Measurements from ENCODE around the gene ZNF681.
"Not testable (repeated sequence)": the region's sequence is repeated elsewhere in the genome, so short reads cannot be mapped to it uniquely, and the experiment has no call there.

Gene ZNF681

DNA sequence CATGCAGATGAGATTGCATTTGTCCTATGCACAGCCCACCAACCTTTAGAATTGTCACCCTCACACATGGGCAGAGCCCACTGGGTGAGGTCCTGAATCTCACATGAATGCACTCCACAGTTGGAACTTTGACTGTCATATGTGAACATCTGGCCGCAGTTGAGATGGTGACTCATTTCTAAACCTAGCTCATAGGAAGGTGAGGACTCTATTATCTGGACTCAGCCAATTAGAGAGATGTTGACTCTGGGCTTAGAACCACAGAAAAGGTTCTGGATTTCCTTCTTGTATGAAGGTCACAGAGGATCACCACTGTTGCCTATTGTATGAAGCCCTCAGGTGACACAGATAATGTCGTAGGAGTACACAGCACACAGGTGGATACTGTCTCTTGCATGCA lies 25.6 kb upstream of the ZNF681 start:
- Mint-ChIP-seq H3K36me3 (ENCODE audit: low read depth) (peaks cover 28% of the 10 kb centered on the region), H3K4me3 (no peak overlapping the region), H3K9me3 (peaks cover 68% of the 10 kb centered on the region)

DNA sequence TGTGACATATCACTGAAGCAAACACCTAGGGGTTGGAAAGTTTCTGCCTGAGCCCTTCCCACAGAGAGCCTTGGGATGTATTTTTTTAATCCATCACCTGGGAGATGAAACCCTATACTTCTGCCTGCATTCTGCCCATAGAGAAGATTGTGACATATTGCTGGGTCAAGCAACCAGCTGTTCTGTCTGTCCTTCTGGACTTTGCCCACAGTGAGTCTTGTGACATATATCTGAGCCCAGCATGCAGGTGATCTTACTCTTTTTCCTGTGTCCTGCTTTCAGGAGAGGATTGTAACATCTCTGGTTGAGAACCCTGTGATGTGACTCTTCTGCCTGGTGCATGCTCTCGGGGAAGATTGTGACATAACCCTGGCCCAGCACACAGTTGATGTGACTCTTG lies 24.9 kb upstream of the ZNF681 start:
- H3K9me3 Mint-ChIP-seq: peaks cover 70% of the 10 kb centered on the region
- H3K27me3 Mint-ChIP-seq (ENCODE audit: low read depth): no peaks in the 10 kb centered on the region
- peaks cover 30% of the 10 kb centered on the region for H3K36me3 Mint-ChIP-seq (ENCODE audit: low read depth)
- no peak overlapping the region for H3K27ac Mint-ChIP-seq
- no peaks in the 10 kb centered on the region for H3K4me1 Mint-ChIP-seq (ENCODE audit: low read depth)
- no peak overlapping the region for H3K4me3 Mint-ChIP-seq

More for the DNA sequence above, 25.6 kb upstream of the ZNF681 start:
- Mint-ChIP-seq H3K27me3 (ENCODE audit: low read depth) (no peaks in the 10 kb centered on the region), H3K4me1 (ENCODE audit: low read depth) (no peaks in the 10 kb centered on the region), H3K27ac (no peak overlapping the region)

DNA sequence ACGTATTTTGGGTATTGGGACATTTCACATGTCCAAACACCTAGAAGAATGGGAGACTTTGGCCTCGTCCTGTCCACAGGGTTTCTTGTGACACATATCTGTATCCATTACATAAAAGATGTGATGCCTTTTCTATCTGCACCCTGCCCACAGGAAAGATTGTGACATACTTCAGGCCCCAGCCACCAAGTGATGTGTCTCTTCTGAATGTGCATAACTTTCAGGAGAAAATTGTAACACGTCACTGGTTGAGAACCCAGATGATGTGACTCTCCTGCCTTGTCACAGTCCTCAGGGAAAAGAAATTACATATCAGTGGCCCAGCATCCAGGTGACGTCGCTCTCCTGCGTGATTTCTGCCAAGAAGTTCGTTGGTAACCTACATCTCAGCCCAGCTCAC lies 21.0 kb upstream of the ZNF681 start:
- Mint-ChIP-seq H3K4me1 (ENCODE audit: low read depth) (peaks cover 4% of the 10 kb centered on the region), H3K4me3 (no peak overlapping the region), H3K27me3 (ENCODE audit: low read depth) (no peaks in the 10 kb centered on the region), H3K27ac (no peak overlapping the region), H3K9me3 (peaks cover 57% of the 10 kb centered on the region), H3K36me3 (ENCODE audit: low read depth) (peaks cover 32% of the 10 kb centered on the region)

DNA sequence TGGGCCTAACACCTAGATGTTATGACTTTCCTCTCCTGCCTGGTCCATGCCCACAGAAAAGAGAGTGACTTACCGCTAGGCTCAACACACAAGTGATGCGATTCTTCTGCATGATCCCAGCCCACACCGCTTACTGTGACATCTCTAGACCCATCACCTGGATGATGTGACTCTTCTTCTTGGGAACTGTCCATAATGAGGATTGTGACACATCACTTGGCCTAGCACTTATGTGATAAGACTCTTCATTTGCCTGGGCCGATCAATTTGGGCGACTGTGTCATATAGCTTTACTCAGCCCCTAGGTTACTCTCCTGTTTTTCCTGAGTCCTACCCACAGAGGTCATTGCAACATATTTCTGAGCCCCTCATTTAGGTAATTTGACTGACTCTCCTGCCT lies 19.9 kb upstream of the ZNF681 start:
- no peak overlapping the region for H3K4me3 Mint-ChIP-seq
- peaks cover 4% of the 10 kb centered on the region for H3K4me1 Mint-ChIP-seq (ENCODE audit: low read depth)
- H3K9me3 Mint-ChIP-seq: peaks cover 54% of the 10 kb centered on the region
- H3K36me3 Mint-ChIP-seq (ENCODE audit: low read depth): peaks cover 29% of the 10 kb centered on the region
- H3K27me3 Mint-ChIP-seq (ENCODE audit: low read depth): no peaks in the 10 kb centered on the region
- H3K27ac Mint-ChIP-seq: no peak overlapping the region

DNA sequence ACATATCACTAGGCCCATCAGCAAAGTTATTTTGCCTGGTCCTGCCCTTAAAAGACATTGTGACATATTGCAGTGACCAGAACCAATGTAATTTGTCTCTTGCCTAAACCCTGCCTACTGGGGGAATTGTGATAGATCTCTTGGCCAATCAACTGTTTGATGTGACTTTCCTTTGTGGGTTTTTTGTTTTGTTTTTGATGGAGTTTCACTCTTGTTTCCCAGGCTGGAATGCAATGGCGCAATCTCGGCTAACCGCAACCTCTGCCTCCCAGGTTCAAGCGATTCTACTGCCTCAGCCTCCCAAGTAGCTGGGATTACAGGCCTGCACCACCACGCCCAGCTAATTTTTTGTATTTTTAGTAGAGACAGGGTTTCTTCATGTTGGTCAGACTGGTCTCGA lies 19.3 kb upstream of the ZNF681 start:
- H3K27ac Mint-ChIP-seq; H3K4me3 Mint-ChIP-seq; H3K4me1 Mint-ChIP-seq (ENCODE audit: low read depth); H3K27me3 Mint-ChIP-seq (ENCODE audit: low read depth): not testable (repeated sequence)
- peaks cover 29% of the 10 kb centered on the region for H3K36me3 Mint-ChIP-seq (ENCODE audit: low read depth)
- peaks cover 49% of the 10 kb centered on the region for H3K9me3 Mint-ChIP-seq

DNA sequence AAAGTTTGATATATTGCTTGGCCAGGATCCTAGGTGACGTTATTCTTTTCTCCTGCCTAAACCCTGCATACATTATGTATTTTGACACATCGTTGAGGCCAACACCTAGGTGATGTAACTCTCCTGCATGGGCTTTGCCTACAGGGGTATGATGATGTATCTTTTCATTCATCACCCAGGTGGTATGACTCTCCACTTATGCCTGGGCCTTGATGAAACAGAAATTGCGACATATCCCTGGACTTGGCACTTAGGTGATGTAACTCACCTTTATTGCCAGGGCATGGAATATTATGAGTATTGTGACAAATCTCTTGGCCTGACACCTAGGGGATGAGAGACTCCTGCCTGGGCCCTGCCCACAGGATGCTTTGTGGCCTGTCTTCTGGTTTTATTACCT lies 18.5 kb upstream of the ZNF681 start:
- Mint-ChIP-seq H3K36me3 (ENCODE audit: low read depth) (peaks cover 28% of the 10 kb centered on the region), H3K27me3 (ENCODE audit: low read depth) (no peaks in the 10 kb centered on the region), H3K4me3 (no peak overlapping the region), H3K4me1 (ENCODE audit: low read depth) (peaks cover 4% of the 10 kb centered on the region), H3K27ac (no peak overlapping the region), H3K9me3 (peaks cover 47% of the 10 kb centered on the region)

DNA sequence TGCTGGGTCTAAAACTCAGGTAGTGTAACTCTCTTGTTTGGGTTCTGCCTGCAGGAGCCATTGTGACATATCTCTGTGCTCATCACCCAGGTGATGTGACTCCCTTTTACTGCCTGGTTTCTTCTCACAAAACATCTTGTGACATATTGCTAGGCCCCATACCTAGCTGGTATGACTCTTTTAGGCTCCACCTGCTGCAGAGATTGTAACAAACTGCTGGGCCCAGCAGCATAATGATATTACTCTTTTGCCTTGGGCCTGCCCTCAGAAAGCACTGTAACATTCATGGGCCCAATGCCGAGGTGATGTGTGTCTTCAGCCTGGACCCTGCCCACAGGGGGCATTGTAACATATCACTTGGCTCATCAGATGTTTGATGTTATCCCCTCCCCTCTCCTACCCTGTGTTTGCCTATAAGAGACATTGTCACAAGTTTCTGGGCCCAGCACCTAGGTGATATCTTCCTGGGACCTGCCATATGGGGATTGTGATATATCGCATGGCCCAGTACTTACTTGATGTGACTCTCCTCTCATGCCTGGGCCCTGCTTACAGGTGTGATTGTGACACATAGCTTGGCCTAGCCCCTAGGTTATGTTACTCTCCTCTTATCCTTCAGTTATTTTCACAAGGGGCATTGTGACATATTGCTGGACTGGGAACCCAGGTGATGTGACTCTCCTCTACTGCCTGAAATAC lies 18.0 kb upstream of the ZNF681 start:
- peaks cover 48% of the 10 kb centered on the region for H3K9me3 Mint-ChIP-seq
- no peak overlapping the region for H3K4me3 Mint-ChIP-seq
- H3K27ac Mint-ChIP-seq: no peak overlapping the region
- peaks cover 4% of the 10 kb centered on the region for H3K4me1 Mint-ChIP-seq (ENCODE audit: low read depth)
- H3K27me3 Mint-ChIP-seq (ENCODE audit: low read depth): no peaks in the 10 kb centered on the region
- peaks cover 29% of the 10 kb centered on the region for H3K36me3 Mint-ChIP-seq (ENCODE audit: low read depth)

DNA sequence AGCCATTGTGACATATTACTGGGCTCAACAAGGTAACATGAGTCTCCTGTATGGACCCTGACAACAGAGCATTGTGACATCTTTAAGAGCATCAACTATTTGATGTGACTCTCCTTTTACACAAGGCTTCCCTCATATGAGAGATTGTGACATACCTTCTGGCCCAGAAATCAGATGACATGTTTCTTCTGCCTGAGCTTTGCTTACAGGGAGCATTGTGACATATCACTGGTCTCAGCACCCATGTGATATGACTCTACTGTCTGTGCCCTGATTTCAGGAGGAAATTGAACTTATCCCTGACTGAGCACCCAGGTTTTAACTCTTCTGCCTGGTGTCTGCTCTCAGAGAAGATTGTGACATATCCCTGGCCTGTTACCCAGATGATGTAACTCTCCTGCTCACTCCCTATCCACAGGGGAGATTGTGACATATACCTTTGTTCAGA lies 15.9 kb upstream of the ZNF681 start:
- H3K36me3 Mint-ChIP-seq (ENCODE audit: low read depth): peaks cover 35% of the 10 kb centered on the region
- H3K4me1 Mint-ChIP-seq (ENCODE audit: low read depth): peaks cover 4% of the 10 kb centered on the region
- no peak overlapping the region for H3K27ac Mint-ChIP-seq
- H3K9me3 Mint-ChIP-seq: peaks cover 50% of the 10 kb centered on the region
- H3K4me3 Mint-ChIP-seq: no peak overlapping the region
- no peaks in the 10 kb centered on the region for H3K27me3 Mint-ChIP-seq (ENCODE audit: low read depth)

DNA sequence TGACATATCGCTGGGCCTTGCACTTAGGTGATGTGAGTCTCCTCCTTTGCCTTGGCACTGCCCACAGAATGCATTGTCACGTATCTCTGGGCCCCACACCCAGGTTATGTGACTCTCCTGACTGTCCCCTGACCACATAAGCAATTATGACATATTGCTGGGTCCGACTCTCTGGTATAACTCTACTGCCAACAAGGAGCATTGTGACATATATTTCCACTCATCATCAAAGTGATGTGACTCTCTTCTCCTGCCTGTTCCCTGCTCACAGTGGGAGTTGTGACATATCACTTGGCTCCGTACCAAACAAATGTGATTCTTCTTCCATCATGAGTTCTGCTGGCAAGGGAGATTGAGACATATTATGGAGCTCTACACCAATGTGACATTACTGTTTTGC lies 15.4 kb upstream of the ZNF681 start:
- peaks cover 4% of the 10 kb centered on the region for H3K4me1 Mint-ChIP-seq (ENCODE audit: low read depth)

DNA sequence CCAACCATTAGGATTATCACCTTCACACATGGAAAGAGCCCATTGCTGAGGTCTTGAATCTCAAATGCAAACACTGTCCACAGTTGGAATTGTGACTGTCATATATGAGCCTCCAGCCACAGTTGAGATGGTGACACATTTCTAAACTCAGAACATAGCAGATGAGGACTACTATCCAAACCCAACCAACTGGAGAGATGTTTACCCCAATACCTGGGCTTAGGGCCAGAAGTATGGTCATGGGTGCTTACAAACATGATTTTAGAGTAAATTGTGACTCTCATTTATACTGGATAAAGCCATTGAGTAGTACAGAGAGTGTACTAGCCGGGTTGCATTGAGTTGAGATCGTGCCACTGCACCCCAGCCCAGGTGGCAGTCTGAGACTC lies 14.0 kb upstream of the ZNF681 start:
- Mint-ChIP-seq H3K27ac (no peak overlapping the region), H3K4me1 (ENCODE audit: low read depth) (peaks cover 3% of the 10 kb centered on the region), H3K9me3 (peaks cover 46% of the 10 kb centered on the region), H3K36me3 (ENCODE audit: low read depth) (peaks cover 25% of the 10 kb centered on the region), H3K27me3 (ENCODE audit: low read depth) (no peaks in the 10 kb centered on the region), H3K4me3 (no peak overlapping the region)

More for the DNA sequence above, 15.4 kb upstream of the ZNF681 start:
- H3K9me3 Mint-ChIP-seq: peaks cover 47% of the 10 kb centered on the region
- H3K4me3 Mint-ChIP-seq: no peak overlapping the region
- no peaks in the 10 kb centered on the region for H3K27me3 Mint-ChIP-seq (ENCODE audit: low read depth)
- H3K27ac Mint-ChIP-seq: no peak overlapping the region
- peaks cover 32% of the 10 kb centered on the region for H3K36me3 Mint-ChIP-seq (ENCODE audit: low read depth)

DNA sequence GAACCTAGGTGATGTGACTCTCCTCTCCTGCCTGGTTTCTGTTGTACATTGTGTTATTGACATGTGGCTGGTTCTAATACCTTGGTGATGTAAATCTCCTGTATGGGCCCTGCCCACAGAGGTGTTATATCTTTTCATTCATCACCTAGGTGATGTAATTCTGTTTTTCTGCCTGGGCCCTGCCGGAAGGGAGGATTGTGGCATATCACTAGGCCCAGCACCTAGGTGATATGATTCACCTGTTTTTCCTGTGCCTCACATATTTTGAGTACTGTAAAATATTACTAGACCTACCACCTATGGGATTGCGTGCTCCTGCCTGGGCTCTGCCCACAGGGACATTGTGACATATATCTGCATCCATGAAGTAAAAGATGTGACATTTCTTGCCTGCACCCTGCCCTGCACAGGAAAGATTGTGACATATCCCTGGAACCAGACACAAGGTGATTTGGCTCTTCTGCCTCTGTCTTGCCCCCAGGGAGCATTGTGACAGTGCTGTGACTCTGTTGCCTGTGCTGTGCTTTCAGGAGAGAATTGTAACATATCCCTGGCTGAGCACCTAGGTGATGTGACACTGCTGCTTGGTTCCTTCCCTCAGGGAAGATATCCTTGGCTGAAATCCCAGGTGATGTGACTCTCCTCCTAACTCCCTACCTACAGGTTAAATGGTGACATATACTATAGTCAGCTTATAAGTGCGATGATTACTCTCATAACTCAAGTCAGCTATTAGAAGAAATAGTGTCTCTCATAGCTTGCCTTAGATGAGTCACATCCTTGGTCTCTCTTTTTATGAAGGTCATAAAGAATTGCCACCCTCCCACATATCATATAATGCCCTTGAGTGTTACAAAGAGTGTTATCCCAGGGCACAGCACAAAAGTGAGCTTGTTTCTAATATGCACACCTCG lies 13.3 kb upstream of the ZNF681 start:
- H3K36me3 Mint-ChIP-seq (ENCODE audit: low read depth): peaks cover 23% of the 10 kb centered on the region

DNA sequence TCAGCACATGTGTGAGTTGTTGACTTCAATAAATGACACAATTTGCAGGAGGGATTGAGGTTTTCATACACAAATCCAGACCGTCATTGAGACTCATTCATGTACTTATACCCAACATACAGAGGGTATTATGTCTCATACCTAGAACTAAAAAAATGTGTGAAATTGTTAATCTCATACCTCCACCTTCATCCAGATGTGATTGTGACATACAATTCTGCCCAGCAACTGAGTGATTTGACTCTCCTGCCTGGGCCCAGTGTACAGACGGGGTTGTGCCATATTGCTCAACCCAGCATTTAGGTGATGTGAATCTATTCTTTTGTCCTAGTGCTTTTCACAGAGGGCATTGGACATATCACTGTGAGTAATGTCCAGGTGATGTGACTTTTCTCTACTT lies 12.6 kb upstream of the ZNF681 start:
- Mint-ChIP-seq H3K27ac (no peak overlapping the region), H3K4me1 (ENCODE audit: low read depth) (no peaks in the 10 kb centered on the region)

More for the DNA sequence above, 13.3 kb upstream of the ZNF681 start:
- H3K9me3 Mint-ChIP-seq: peaks cover 42% of the 10 kb centered on the region
- no peak overlapping the region for H3K4me3 Mint-ChIP-seq
- H3K27ac Mint-ChIP-seq: no peak overlapping the region
- H3K4me1 Mint-ChIP-seq (ENCODE audit: low read depth): no peaks in the 10 kb centered on the region
- no peaks in the 10 kb centered on the region for H3K27me3 Mint-ChIP-seq (ENCODE audit: low read depth)

DNA sequence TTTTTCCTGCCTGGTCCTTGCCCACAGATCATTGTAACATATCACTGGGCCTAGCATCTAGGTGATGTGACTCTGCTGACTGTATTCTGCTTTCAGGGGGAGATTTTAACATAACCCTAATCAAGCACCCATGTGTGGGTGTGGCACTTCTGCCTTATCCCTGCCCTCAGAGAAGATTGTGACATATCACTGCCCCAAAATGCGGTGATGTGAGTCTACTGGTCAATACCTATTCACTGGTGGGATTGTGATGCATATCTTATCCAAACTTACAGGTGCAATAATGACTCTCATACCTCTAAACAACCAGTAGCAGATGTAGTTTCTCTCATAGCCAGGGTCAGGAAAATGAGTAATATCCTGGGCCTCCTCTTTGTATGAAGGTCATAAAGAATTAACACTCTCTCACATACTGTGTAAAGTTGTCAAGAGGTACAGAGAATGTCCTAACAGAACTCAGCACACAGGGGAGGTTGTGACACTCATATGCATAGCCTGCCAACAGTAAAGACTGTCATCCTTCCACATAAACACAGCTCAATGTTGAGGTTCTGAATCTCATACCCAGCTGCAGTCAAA lies 12.1 kb upstream of the ZNF681 start:
- peaks cover 34% of the 10 kb centered on the region for H3K9me3 Mint-ChIP-seq
- no peaks in the 10 kb centered on the region for H3K4me1 Mint-ChIP-seq (ENCODE audit: low read depth)
- no peaks in the 10 kb centered on the region for H3K27me3 Mint-ChIP-seq (ENCODE audit: low read depth)
- peaks cover 15% of the 10 kb centered on the region for H3K36me3 Mint-ChIP-seq (ENCODE audit: low read depth)
- H3K27ac Mint-ChIP-seq: no peak overlapping the region
- no peak overlapping the region for H3K4me3 Mint-ChIP-seq

More for the DNA sequence above, 12.6 kb upstream of the ZNF681 start:
- Mint-ChIP-seq H3K4me3 (no peak overlapping the region), H3K9me3 (peaks cover 37% of the 10 kb centered on the region), H3K27me3 (ENCODE audit: low read depth) (no peaks in the 10 kb centered on the region), H3K36me3 (ENCODE audit: low read depth) (peaks cover 18% of the 10 kb centered on the region)

DNA sequence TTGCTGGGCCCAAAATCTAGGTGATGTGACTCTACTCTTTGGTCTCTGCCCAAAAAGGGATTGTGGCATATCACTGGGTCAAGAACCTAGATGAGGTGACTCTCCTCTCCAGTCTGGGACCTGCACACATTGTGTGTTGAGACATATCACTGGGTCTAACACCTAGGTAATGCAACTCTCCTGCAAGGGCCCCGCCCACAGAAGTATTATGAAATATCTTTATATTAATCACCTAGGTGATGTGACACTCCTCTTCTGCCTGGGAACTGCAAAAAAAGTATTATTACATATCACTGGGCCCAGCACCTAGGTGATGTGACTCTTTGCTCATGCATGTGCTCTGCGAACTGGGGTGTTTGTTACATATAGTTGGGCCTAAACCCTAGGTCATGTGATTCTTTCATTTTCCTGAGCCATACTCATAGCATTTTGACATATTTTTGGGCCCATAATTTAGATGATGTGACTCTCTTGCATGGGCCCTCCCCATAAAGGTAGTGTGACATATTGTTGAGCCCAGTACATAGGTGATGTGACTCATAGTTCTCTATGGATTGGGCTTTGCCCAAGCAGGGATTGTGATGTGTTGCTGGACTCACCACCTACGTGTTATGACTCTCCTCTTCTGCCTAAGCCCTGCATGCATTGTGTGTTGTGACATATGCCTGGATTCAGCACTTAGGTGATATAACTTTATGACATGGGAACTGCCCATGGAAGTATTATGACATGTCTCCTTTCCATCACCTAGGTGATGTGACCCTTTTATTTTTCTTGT lies 11.2 kb upstream of the ZNF681 start:
- H3K9me3 Mint-ChIP-seq: peaks cover 41% of the 10 kb centered on the region
- H3K4me1 Mint-ChIP-seq (ENCODE audit: low read depth): no peaks in the 10 kb centered on the region
- no peaks in the 10 kb centered on the region for H3K27me3 Mint-ChIP-seq (ENCODE audit: low read depth)
- no peak overlapping the region for H3K4me3 Mint-ChIP-seq
- H3K36me3 Mint-ChIP-seq (ENCODE audit: low read depth): peaks cover 19% of the 10 kb centered on the region
- no peak overlapping the region for H3K27ac Mint-ChIP-seq

Measured in T-helper 1 cell treated with Interleukin-12 subunit alpha and Interleukin-12 subunit beta and Interleukin-4 antibody, amounts not matched to agents 30 μg/mL and 1 μg/mL, for 36 hours (primary cell).